Muscle of arm (tissue), 12 donors: ENCODE measurements around the gene CTAGE8. TPM values are rescaled to one million over a fixed set of nuclear protein-coding genes. Genes with fewer than 3 reads are reported as not detected.
"Not testable (repeated sequence)": the region's sequence is repeated elsewhere in the genome, so short reads cannot be mapped to it uniquely, and the experiment has no call there.

Experiments
- DNase-seq: peaks from one replicate; pipeline ENCODE4 v3.0.0-alpha.2; 2013
- polyA plus RNA-seq, 12 donors: library from polyadenylated mRNA; unstranded; fragments of 120-200 nt; gene quantifications; one replicate each; pipeline ENCODE4 v1.2.1, GENCODE V29; 2013; ENCODE audit not compliant: insufficient read length in 12 of 12

The CTAGE8 gene
- polyA plus RNA-seq, 12 donors, result 0.25 to 2.1 (median 0.36) TPM; not detected in 6

DNA sequence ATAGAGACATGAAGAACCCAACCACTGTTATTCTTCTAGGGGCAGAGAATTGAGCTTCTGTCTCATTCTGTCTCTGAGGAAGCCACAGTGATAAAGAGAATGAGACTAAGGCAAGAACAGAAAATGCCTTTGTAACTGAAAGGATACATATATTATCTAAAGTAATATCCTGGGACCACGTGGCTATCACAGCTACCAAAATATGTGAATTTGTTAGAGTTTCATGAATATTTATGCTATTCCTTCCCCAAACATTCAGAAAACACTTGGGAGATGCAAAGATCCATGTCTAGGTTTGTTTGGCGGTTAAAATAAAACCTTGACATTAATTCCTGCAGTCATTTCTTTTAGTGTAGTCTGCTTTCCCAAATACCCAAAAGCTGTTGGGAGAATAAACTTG lies 7.0 kb downstream of the CTAGE8 start:
- not testable (repeated sequence) for DNase-seq

DNA sequence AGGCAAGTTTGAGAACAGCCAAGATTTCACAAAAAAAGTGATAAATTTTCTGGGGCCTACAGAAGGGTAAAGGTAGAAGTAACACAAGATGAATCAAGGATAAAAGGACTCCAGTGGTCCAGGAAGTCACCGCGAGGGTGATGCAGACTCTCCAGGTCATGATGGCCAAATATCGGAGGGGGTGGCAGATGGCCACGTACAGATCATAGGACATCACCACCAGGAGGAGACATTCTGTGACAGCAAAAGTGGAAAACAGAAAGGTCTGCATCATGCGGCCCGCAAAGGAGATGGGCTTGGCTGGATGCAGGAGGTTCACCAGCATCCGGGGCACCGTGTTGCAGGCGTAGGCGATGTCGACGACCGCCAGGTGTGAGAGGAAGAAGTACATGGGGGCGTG lies 10.0 kb downstream of the CTAGE8 start:
- DNase-seq, result not testable (repeated sequence)

DNA sequence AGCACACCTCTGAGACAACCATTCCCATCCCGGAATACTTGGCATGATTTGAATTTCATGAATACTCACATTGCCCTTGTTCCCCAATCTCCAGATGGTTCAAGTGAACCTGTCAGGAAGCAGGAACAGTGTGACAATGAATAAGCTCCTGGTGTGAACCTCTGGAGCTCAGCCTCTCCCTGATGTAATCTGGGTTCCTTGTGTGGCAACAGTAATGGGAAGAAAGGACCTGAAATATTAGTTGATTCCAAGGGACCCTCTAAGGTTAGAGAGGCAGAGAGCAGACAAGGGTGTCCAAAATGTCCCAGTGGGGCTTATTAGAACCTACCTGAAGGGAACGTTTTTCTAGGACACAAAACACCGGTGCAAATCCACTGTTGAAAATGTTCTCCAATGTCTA lies 13.0 kb downstream of the CTAGE8 start:
- no peak for DNase-seq

DNA sequence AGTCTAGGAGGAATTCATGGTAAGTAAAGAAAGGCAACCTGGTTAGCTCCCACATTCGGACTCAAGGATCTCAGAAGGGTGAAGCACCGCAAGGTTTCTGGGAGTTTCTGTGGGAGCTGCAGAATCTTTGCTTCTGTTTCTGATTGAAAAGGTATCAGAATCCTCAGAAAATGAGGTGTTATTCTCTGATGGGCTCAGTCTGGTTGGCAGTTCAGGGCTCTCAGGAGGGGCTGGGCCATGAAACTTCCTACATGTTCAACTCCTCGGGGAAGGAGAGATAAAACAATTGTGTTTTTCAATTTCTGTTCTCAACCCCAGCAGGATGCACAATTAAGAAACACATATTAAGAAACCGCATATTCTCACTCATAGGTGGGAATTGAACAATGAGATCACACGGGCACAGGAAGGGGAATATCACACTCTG lies 13.6 kb downstream of the CTAGE8 start:
- DNase-seq, result no peak

DNA sequence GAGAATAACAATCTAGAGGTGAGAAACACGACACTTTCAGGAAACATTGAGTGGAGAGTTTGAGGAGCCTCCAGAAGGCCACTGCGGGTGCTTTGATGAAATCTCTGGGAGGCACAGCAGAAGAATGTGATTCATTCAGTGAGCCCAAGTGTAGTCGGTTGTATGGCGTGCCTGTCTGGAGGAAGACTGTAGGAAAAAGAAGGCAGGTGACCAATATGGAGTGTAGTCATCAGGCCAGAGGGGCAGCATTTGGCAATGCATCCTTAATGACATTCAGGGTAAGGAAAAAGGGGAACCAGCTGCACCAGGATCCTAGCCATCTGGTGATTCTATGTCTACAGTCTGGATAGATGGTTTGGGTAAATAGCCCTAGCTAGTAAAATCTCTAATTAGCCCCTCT lies 16.8 kb downstream of the CTAGE8 start:
- DNase-seq, result not testable (repeated sequence)

DNA sequence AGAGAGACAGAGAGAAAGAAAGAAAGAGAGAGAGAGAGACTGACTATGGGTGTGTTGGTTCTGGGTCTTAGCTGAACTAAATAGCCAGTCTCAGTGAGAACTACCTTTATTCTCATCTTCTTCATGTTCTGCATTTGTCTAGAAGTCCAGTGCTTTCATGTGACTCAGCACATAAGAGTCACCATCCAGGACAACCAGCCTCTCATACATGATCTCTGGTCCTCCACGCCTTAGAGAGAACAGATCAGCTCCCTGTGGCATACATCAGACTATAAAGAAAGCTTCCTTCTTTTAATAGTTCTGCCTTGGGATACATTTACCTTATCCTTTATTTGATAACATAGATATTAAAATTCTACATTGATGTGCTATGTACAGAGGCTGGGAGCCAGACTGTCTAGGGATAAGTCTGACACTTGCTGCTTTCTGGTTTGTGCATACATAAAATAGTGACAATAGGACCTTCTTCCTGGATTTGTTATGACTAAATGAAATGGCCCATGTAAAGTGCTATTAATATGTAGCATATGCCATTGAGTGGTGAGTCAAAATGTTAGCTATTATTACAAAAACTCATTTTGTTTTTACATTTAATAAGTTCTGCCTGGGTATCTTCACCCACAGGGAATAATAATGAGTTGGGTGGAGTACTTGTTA lies 21.3 kb downstream of the CTAGE8 start:
- DNase-seq, result not testable (repeated sequence)

DNA sequence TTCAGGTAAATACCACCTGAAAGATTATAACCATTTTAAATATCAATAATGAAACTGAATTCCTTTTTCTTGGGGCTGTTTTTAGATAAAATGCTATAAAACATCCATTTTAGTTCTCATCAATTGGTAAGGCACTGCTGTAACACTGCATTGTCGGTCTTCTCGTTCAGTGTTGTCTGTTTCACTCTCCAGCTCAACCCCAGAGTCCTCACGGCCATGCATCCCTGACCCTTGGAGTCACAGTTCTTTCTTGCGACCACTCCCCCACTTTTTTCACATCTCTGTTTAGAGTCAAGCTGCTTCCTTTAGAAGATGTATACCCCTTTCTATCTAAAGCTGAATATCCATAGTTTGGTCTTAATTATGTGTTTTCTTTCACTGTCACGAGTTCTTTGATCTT lies 22.1 kb downstream of the CTAGE8 start:
- not testable (repeated sequence) for DNase-seq

DNA sequence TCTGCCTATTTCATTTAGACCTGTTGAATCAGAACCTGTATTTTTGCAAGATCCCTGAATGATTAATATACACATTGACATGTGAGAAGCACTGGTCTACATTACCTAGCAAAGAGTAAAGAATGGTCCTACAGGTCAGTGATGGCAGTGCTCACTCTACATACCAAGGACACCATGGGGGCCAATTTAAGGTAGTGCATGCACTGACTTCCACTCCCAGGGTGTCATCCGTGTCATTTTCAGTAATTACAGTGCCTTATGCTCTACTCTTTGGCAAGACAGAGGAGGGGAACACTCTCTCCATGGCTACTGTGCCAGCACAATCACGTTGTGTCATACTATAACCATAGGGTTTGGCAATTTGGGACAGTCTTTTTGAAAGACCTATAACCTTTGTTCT lies 23.7 kb downstream of the CTAGE8 start:
- DNase-seq, result not testable (repeated sequence)

DNA sequence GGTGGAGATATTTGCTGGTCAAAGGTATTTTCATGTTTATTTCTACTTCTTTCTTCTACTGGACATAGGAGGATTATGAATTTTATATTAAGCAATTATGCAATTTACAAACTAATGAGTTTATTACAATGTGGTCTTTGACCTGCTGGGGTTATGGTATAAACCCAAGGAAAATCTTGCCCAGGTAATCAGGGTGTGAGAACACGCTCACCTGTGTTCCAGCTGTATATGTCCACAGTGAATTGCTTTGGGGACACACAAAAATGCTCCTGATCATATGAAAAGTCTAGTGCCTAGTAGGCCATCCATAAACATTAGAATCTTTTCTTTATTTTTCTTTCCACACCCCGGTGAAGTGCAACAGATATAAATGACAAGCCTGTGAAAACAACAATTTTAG lies 29.7 kb downstream of the CTAGE8 start, which contains the start of gene OR2A42:
TSS of gene OR2A42 (minus strand) at position 241 of the 400 bp plus-strand sequence. CDS start 6,762 bp downstream, outside the sequence.
- DNase-seq, result not testable (repeated sequence)

DNA sequence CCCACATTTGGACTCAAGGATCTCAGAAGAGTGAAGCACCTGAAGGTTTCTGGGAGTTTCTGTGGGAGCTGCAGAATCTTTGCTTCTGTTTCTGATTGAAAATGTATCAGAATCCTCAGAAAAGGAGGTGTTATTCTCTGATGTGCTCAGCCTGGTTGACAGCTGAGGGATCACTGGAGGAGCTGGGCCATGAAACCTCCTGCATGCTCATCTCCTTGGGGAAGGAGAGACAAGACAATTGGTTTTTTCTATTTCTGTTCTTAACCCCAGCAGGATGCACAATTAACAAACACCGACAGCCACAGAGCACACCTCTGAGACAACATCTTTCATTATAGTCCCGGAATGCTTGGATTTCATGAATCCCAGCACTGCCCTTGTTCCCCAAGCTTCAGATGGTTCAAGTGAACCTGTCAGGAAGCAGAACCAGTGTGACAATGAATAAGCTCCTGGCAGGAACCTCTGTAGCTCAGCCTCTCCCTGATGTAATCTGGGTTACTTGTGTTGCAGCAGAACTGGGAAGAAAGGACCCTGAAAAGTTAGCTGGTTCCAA lies 30.5 kb downstream of the CTAGE8 start:
- not testable (repeated sequence) for DNase-seq

DNA sequence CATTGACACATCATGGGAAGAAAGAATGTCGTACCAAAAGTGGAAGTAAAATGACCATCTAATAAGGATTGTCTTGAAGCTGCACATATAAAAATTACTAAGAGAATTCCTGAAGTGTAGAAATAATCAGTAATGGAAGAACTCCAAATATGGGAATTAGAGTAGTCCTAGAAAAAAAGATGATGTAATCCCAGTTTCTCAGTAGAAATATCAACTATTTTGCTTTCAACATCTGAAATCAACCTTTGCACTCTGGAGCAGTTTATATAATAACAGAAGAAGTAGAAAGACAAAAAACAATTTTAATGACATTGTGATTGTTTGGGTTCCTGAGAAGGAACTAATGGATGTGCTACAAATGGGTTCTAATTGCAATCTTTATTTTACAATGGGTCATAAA lies 36.0 kb downstream of the CTAGE8 start:
- DNase-seq, result not testable (repeated sequence)

DNA sequence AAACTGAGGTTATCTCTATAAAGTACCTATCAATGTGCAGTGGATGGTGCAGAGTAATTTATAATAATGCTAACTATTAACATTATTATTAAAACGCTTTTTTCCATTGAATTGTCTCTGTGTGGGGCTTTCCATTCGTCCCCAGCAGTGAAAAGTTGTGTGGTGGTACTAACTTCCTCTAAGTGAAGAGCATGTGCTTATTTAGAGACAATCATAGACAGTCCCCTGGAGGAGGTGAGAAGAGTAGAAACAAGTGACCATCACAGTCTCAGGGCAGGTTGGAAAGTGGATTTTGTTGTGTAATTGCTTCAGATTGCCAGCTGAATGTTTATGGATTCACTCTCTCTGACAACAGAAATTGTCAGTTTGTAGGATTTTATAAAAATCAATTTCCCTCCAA lies 38.1 kb downstream of the CTAGE8 start:
- DNase-seq, result not testable (repeated sequence)

DNA sequence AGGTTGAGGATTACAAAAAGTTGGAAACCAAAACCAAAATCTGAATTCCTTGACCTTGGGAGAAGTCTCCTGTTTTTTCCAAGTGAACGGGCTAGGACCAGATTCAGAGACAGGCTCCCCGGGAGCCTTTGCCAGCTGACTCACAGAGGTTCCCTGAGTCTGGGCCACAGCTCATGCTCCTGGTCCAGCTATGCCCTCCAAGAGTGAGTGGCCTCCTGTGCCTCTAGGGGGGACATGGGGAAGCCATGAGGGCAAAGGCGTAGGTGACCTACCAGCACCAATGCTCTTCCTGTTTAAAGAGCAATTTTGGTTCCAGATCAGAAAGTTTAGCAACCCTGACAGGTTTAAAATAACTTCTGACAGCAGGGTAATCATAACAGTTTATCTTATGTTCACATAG lies 40.3 kb downstream of the CTAGE8 start:
- DNase-seq, result not testable (repeated sequence)

DNA sequence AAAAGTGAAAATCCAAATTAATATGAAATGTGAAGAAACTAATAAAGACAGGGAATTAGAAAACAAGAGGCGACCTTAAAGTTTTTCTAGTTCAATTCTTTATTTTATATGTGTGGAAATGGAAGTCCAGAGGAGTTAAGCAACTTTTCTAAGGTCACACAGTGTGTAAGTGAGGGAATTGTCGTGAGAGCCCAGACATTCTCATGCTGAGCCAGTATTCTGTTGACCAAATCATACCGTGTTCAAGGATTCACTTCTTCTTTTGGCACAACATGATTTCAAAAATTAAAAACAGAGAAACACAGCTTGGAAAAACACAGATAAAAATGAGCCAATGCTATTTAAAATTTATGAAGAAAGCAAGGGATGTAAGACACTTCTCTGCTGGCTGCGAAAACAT lies 42.2 kb downstream of the CTAGE8 start:
- DNase-seq, result not testable (repeated sequence)

DNA sequence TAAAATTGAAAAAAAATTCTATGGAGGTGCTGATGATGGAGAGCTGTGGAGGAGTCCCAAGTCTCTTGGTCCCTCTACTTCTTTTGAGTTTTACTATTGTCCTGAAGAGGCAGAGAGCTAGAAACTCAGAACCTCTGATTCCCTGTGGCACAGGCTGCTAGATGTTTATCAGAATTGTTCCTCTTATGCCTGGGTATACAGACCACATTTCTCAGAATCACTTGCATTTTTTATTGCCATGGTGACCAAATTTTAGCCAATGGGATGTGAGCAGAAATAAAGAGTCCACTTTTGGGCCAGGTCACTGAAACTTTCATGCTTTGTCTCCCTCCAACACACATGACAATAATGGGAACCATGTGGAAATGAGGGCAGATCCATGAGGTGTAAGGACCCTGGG lies 45.4 kb downstream of the CTAGE8 start:
- DNase-seq, result not testable (repeated sequence)

DNA sequence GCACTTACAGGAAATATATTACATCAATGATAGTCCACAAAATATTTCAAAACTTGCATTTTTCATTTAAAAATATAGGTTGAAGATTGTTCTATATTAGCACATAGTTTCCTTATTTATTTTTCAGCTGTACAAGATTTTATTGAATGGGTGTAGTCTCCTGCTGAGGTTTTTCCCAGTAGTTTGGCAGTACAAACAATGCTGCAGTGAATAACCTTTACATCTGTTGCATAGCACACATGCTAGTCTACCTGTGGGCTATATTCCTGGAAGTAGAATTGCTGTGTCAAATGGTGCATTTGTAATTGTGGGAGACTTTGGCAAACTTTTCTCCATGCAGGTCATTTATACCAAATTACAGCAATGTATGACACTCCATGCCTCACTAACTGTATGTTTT lies 48.6 kb downstream of the CTAGE8 start:
- DNase-seq, result not testable (repeated sequence)

DNA sequence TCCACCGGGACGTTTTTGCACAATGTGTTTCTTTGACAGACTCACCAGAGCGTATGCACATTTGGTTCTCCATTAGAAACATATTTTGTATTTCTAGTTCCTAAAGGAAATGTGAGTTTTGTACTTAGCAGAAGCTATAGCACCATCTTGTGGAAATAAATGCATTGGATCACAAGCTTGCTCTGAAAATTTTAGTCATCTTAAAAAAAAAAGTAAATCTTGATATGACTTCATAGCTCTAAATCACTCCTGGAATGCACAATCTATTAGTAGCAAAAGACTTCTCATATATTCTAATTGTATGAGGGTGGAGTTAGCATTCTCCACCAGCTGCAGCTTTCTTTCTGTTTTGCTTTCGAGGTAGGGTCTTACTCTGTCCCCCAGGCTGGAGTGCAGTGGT lies 49.9 kb downstream of the CTAGE8 start:
- not testable (repeated sequence) for DNase-seq

DNA sequence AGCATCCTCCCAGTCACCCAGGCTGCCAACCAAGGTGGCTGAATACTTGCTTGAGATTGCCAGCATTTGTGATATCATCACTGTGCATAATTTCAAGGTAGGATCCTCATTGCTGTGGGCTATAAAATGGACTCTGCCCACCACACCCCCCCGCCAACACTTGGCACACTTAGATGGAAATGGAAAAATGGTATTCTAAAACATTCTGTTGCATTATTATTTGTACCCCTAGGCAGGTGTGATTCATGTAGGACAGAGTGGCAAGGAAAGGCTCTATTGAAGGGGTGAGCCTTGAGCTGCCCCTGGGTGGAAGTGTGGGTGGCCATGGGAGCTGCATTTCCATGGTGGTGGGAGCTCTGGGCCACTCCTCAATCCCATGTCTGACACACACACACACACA lies 50.5 kb downstream of the CTAGE8 start:
- not testable (repeated sequence) for DNase-seq

DNA sequence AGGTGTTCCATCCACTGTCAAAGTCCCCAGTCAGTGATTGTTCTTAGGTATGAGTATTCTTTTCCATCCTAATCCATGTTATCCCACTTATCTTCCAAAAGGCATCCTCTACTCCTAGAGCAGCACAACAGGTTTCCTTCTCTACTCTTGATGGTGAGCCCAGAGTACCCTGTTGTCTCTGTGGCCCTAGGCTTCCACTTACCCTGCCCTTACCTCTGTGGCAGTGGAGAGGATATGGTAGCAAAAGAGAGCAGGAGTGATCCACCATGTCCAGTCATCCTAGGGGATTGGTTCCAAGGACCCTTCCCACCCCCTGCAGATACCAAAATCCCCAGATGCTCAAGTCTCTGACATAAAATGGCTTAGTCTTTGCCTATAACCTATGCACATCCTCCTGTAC lies 51.9 kb downstream of the CTAGE8 start:
- DNase-seq, result not testable (repeated sequence)
